Kidney glomerular epithelial cell (primary cell): ENCODE data around the gene SCO1.
A peak's percentile ranks its signal among the peaks of the same experiment; 100 is the strongest.
"Not testable (repeated sequence)": the region's sequence is repeated elsewhere in the genome, so short reads cannot be mapped to it uniquely, and the experiment has no call there.

Source experiments
- DNase-seq: peaks from one replicate; lab custom pipeline; 2025; lab: John Stamatoyannopoulos, UW

Gene SCO1

DNA sequence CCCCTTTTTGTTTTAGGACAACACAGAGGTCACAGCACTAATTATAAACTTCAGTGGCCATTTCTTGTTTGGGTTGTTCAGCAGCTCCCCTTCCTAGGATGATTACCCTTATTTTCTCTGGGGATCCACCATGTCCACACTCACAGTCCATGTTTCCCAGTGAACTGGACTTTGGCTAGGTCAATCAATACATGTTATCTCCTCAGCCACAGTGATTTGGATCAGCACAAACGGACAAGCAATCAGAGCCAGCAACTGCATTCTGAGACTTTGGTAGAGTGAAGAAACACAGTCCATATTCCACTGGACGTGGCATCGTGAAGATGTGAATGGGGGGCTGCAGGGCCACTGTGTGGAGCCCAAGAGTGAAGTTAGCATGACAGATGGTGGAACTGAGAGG lies 27.9 kb upstream of the SCO1 start:
- DNase-seq = no peak

GRCh38 chr17:10724546-10725195 lies 27.3 kb upstream of the SCO1 start:
- DNase-seq = no peak

GRCh38 chr17:10718547-10718946 lies 21.2 kb upstream of the SCO1 start:
- DNase-seq = no peak

GRCh38 chr17:10716218-10716617 lies 18.9 kb upstream of the SCO1 start:
- DNase-seq = no peak

GRCh38 chr17:10713318-10713717 lies 16.0 kb upstream of the SCO1 start:
- no peak for DNase-seq

DNA sequence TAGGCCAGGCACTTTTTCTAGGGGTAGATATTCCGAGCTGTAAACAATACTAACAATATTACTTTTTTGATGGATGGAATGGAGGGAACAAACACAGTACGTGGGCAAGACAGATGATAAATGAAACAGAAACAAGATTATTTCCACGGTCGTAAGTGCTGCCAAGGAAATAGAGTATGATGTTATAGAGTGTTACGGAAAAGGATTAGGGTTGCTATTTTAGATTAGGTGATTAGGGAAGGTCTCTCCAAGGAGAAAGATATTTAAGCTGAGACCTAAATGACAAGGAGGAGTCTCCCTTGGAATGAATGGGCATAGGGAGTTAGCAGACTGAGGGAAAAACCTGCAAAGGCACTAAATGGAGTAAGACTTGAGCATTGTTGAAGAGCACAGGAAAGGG lies 8.4 kb upstream of the SCO1 start:
- DNase-seq = no peak

DNA sequence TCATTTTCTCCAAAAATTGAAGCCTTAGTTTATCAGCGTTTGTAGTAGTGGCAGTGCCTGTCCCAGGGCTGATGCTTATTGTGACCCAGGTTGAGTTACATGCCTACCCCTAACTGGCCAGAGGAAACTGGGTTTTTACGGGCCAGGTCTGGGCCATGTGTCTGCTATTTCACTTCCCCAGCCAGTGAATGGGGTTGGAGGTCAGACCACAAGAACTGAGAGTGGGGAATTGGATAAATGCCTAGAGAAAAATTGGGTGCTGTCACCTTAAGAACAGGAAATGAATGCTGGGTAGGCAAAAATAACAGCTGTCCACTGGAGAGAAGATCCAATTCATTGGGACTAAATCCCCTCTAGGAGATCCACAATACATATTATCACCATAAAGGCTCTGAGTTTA lies 5.2 kb upstream of the SCO1 start:
- DNase-seq = peak; percentile 21

GRCh38 chr17:10699856-10700255 lies 2.5 kb upstream of the SCO1 start:
- DNase-seq = no peak

DNA sequence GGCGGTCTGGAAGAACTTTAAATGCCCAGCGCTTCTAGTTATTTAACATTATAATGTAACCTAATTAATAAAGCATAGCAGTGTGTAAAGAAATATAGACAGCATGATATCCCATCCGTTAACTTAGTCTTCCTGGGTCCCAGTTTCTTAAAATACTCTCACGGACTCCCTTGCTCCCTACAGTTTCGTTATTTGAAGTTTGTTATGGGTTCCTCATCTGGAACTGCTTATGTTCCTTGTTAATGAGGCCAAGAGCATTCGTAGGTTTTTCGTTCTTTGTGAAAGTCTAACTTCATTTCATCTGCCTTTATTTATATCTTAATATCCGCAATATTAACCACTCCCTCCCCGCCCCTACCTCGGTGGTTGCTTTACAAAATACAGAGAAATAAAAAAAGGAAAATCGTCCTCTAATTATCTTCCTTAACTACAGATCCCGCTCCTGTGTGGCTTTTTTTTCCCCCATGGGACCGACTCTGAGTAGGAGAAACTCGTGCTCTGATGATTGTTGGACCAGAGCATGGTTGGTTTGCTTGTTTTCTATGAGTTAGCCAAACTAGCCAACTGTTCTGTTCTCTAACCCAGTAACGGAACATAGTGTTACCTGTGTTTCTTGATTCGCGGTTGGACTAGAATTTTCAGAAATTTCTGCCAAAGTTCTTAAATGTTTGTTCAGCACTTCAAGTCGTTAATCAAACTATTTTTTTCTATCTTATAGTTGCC lies 924 bp upstream of the SCO1 start:
- no peak for DNase-seq

DNA sequence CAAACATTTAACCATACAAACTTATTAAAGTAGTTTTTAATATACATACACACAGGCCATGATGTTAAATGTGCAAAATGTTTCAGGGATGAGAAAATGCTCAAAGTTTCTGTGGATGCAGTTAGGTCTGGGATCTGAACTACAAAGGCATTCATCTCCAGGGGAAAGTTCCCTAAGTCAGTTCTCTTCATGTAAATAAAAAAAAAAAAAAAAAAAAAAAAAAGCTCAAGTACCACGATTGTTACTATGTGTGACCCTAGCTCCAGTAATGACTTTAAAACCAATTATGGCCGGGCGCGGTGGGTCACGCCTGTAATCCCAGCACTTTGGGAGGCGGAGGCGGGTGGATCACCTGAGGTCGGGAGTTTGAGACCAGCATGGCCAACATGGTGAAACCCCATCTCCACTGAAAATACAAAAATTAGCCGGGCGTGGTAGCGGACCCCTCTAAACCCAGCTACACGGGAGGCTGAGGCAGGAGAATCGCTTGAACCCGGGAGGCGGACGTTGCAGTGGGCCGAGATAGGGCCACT lies 1.4 kb downstream of the SCO1 start:
- DNase-seq = not testable (repeated sequence)

DNA sequence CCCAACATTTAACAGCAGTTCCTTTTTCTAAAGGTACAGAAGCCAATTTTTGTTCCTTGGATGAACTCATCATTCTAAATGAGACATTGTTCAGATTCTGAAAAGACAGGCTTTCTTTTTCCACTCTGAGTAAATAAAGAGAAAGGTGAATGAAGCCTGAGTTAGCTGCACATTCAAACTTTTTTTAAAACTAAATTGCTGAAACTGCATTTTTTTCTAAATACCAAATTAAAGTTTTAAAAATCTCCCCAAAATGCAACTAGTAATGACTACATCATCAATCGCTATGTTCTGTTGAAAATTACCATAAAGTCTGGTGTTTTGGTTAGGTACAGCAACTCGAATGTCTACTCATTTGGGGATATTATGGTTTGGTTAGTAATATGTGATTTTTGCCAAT lies 9.8 kb downstream of the SCO1 start:
- no peak for DNase-seq

- peak; percentile 4 for DNase-seq
Measured at GRCh38 chr17:10683853-10684252, 13.5 kb downstream of the SCO1 start.

- no peak for DNase-seq
Measured at GRCh38 chr17:10681866-10682446, 15.4 kb downstream of the SCO1 start.

DNA sequence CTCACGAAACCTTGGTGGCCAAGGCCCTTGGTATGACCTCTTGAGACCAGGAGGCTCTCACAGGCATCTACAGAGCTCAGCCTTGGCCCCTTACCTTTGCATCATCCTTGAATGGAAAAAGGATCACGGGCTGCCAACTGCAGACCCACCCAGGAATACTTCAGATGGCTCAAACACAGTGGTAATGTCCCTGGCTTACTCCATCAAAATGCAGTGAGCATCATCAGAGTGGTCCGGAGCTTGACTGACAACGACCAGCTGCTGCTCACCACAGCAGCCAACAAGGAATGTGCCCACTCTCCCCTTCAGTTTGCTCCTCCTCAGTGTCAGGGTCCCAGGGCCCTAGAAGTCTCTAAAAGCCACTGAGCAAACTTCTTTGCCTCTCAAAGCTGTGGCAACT lies 22.6 kb downstream of the SCO1 start:
- no peak for DNase-seq

DNA sequence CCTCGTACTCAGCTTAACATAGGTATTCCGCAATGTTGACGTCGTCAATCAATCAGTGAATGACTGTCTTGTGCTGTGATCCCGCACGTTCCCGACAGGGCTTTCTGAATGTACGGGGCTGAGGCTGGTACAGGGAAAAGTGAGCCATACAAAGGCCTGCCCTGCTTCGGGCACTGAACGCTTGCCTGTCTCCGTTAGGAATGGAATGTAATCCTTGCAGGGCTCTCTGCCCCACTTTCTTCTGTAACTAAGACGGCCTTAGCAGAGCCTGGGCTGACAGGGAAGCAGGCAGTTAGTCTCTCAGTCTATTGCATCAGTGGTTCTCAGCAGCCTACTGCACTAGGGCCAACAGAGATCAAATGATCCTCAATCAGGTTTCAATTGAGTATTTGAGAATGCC lies 24.0 kb downstream of the SCO1 start:
- no peak for DNase-seq

GRCh38 chr17:10668775-10669174 lies 28.6 kb downstream of the SCO1 start:
- no peak for DNase-seq

- no peak for DNase-seq
Measured at GRCh38 chr17:10666906-10667305, 30.4 kb downstream of the SCO1 start.

- DNase-seq = no peak
Measured at GRCh38 chr17:10664571-10664970, 32.8 kb downstream of the SCO1 start.

- no peak for DNase-seq
Measured at GRCh38 chr17:10663231-10663630, 34.1 kb downstream of the SCO1 start.

DNA sequence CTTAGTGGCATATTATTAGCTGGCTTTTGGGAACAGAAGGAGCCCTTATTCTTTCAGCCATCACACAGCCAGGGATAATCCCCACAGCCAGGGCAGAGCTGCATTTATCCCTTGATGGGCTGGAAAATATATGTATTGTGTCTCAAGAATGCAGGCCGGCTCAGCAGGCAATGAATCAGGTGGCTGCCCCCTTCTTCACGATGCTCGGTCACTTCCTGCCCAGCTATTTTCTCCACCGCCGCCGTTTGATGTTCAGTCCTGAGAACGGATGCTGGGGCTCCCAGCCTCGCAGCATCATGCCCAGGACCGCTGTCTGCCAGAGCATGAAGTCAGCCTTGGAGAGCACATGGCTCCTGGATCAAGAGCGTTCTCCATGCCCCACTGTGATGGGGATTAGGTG lies 35.9 kb downstream of the SCO1 start:
- no peak for DNase-seq

GRCh38 chr17:10657879-10658278 lies 39.5 kb downstream of the SCO1 start:
- no peak for DNase-seq

GRCh38 chr17:10657148-10657547 lies 40.2 kb downstream of the SCO1 start, which contains the start of gene MYH3:
Gene MYH3 (minus strand): TSS chr17:10657309. CDS start chr17:10655064, 2,245 bp downstream.
- DNase-seq = no peak

- no peak for DNase-seq
Measured at GRCh38 chr17:10653987-10654386, 43.3 kb downstream of the SCO1 start.
